BE2C (cell line): Measurements from ENCODE around the gene LACC1.

ENCODE experiments used
- DNase-seq: peaks from one replicate; pipeline ENCODE4 v3.0.0-alpha.2; 2020
- H3K27me3 ChIP-seq: fragments of 250-450 bp; sonication (Bioruptor Pico); 2 replicates; pipeline ENCODE4 v1.5.1; 2020; ENCODE audit warnings: mild to moderate bottlenecking
- H3K36me3 ChIP-seq: fragments of 250-450 bp; sonication (Bioruptor Pico); 2 replicates; pipeline ENCODE4 v1.5.1; 2020; ENCODE audit warnings: mild to moderate bottlenecking
- H3K4me1 ChIP-seq: fragments of 250-450 bp; sonication (Bioruptor Pico); 2 replicates; pipeline ENCODE4 v1.5.1; 2020
- H3K4me3 ChIP-seq: 2 replicates; pipeline ENCODE4 v1.5.1; 2011; ENCODE audit warnings: low read depth, low read length
- H3K9me3 ChIP-seq: fragments of 250-450 bp; sonication (Bioruptor Pico); 2 replicates; pipeline ENCODE4 v1.5.1; 2020
- CTCF ChIP-seq: IDR thresholded peaks from 2 replicates; pipeline ENCODE4 v1.5.1; 2012; ENCODE audit warnings: mild to moderate bottlenecking, low read depth, low read length

The LACC1 gene

GRCh38 chr13:43872181-43872580, 7.5 kb upstream of the LACC1 start:
- H3K27me3 ChIP-seq, result no peaks in the 10 kb centered on the region
- DNase-seq, result no peak
- no peaks in the 10 kb centered on the region for H3K9me3 ChIP-seq
- H3K4me1 ChIP-seq, result no peaks in the 10 kb centered on the region
- TF ChIP-seq CTCF, result no peak
- H3K36me3 ChIP-seq, result no peaks in the 10 kb centered on the region
- no peak overlapping the region for H3K4me3 ChIP-seq

GRCh38 chr13:43874504-43875092, 5.1 kb upstream of the LACC1 start:
- Histone ChIP-seq H3K4me3 (no peak overlapping the region), H3K36me3 (no peaks in the 10 kb centered on the region), H3K27me3 (no peaks in the 10 kb centered on the region), H3K9me3 (no peaks in the 10 kb centered on the region), H3K4me1 (no peaks in the 10 kb centered on the region)
- TF ChIP-seq CTCF, result peak; percentile 38; the same call in 1 of the 2 replicates
- DNase-seq, result no peak

GRCh38 chr13:43876366-43876765, 3.3 kb upstream of the LACC1 start:
- TF ChIP-seq CTCF, result no peak
- DNase-seq, result no peak
- no peak overlapping the region for H3K4me3 ChIP-seq
- H3K9me3 ChIP-seq, result no peaks in the 10 kb centered on the region
- H3K27me3 ChIP-seq, result peaks cover 10% of the 10 kb centered on the region
- no peaks in the 10 kb centered on the region for H3K36me3 ChIP-seq
- no peaks in the 10 kb centered on the region for H3K4me1 ChIP-seq

- Histone ChIP-seq H3K4me3 (no peak overlapping the region), H3K27me3 (peaks cover 10% of the 10 kb centered on the region), H3K36me3 (no peaks in the 10 kb centered on the region), H3K9me3 (no peaks in the 10 kb centered on the region), H3K4me1 (no peaks in the 10 kb centered on the region)
- no peak for DNase-seq
- TF ChIP-seq CTCF, result no peak
These were observed 2.4 kb upstream of the LACC1 start for GRCh38 chr13:43877326-43877725.

GRCh38 chr13:43877766-43878165, 1.9 kb upstream of the LACC1 start:
- no peak for TF ChIP-seq CTCF
- DNase-seq, result no peak
- H3K4me3 ChIP-seq, result no peak overlapping the region
- no peaks in the 10 kb centered on the region for H3K4me1 ChIP-seq
- no peaks in the 10 kb centered on the region for H3K36me3 ChIP-seq
- peaks cover 10% of the 10 kb centered on the region for H3K27me3 ChIP-seq
- H3K9me3 ChIP-seq, result no peaks in the 10 kb centered on the region

- peaks cover 10% of the 10 kb centered on the region for H3K27me3 ChIP-seq
- no peaks in the 10 kb centered on the region for H3K9me3 ChIP-seq
- H3K36me3 ChIP-seq, result no peaks in the 10 kb centered on the region
- H3K4me1 ChIP-seq, result no peaks in the 10 kb centered on the region
- DNase-seq, result peak; percentile 79
- H3K4me3 ChIP-seq, result peak within 1 kb of the TSS; percentile 71
- TF ChIP-seq CTCF, result no peak
These were observed 581 bp upstream of the LACC1 start, which contains the start of gene CCDC122 for GRCh38 chr13:43878892-43879754. Gene CCDC122, minus strand, starts transcription at chr13:43879740. Its CDS starts 10,364 bp downstream, at chr13:43869376.
